AG09319 (cell line): ENCODE measurements around the gene SEC22A.

Source experiments
- DNase-seq: peaks from one replicate; pipeline ENCODE4 v3.0.0-alpha.2; 2010; ENCODE audit warnings: low read depth; ENCODE audit errors: extremely low read depth
- TF ChIP-seq, protein P1 (sequence below): IDR thresholded peaks from 2 replicates; pipeline ENCODE4 v1.5.1; 2011; ENCODE audit warnings: low read depth, mild to moderate bottlenecking, inconsistent platforms, low read length, moderate library complexity

SEC22A gene, protein sequence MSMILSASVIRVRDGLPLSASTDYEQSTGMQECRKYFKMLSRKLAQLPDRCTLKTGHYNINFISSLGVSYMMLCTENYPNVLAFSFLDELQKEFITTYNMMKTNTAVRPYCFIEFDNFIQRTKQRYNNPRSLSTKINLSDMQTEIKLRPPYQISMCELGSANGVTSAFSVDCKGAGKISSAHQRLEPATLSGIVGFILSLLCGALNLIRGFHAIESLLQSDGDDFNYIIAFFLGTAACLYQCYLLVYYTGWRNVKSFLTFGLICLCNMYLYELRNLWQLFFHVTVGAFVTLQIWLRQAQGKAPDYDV

GRCh38 chr3:123201557-123202427 is at the start of gene SEC22A:
TSS of gene SEC22A (plus strand) at chr3:123201943. CDS start at chr3:123209218, 7,275 bp downstream.
- TF ChIP-seq, protein P1, sequence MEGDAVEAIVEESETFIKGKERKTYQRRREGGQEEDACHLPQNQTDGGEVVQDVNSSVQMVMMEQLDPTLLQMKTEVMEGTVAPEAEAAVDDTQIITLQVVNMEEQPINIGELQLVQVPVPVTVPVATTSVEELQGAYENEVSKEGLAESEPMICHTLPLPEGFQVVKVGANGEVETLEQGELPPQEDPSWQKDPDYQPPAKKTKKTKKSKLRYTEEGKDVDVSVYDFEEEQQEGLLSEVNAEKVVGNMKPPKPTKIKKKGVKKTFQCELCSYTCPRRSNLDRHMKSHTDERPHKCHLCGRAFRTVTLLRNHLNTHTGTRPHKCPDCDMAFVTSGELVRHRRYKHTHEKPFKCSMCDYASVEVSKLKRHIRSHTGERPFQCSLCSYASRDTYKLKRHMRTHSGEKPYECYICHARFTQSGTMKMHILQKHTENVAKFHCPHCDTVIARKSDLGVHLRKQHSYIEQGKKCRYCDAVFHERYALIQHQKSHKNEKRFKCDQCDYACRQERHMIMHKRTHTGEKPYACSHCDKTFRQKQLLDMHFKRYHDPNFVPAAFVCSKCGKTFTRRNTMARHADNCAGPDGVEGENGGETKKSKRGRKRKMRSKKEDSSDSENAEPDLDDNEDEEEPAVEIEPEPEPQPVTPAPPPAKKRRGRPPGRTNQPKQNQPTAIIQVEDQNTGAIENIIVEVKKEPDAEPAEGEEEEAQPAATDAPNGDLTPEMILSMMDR, result no peak
- DNase-seq, result peak; percentile 73

DNA sequence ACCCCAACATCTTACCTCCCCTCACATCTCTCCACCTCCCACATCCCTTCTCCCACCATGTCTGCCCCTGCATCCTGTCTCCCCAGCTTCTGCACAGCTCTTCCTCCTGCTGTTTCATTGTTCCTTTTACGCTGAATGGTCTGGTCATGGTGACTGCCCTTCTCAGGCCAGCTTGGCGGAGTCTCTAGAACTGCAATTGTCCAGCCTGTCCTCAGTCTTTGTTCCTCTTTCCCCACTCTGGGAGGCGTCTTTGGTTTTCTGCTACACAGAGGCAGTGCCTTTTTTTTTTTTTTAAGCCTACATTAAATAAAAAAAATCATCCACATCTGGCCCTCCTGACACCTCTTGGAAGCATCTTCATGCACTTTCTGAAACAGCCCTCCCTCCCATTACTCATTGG is 49.1 kb upstream of the SEC22A start:
- no peak for DNase-seq
- TF ChIP-seq, protein P1, result no peak

GRCh38 chr3:123153125-123154019 is 48.4 kb upstream of the SEC22A start:
- no peak for DNase-seq

DNA sequence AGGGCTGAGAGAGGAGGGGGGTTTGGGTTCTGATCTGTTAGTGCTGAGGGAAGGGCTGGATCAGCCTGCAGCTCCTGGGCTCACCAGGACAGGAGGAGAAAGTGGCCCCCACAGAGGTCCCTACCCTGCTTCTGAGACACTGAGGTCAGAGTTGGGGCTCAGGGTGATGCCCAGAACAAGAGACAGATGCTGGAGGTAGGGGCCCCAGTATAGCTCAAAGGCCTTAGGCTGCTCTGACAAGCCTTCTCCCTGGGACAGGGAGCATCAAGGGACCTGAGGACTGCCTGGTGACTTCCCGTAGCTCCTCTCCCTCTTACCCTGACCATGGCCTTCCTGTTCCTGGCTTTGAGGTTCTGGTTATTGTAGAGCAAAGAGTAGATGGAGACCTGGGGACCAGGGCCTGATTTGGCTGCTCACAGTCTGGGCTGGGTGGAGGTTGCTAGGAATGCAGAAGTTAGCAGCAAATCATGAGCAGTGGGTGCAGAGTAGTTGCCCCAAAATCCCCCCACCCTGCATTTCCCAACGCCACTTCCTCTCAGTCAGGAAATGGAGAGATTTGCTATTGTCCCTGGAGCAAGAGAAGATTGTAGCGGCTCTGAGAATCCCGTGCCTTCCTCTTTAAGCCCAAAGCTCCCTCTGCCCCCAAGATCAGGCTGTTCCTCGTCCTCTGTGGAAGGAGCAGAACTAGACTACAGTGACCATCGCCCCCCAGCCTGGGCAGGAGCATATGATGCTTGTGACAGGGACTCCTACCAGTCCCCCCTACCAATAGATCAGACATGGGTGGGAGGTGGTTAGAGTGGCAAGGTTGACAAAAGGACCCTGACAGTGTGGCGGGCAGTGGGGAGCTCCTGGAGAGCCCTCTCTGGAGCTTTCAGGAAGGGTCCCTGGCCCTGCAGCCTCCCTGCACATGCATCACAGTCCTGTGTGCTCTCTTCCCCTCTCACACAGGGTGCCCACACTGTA is 47.4 kb upstream of the SEC22A start:
- TF ChIP-seq, protein P1, result no peak

More at GRCh38 chr3:123153125-123154019, 48.4 kb upstream of the SEC22A start:
- TF ChIP-seq, protein P1, result no peak

GRCh38 chr3:123155471-123156011 is 46.2 kb upstream of the SEC22A start:
- TF ChIP-seq, protein P1, result no peak
- no peak for DNase-seq

More for the DNA sequence above, 47.4 kb upstream of the SEC22A start:
- DNase-seq, result no peak
